Measurements from ENCODE around the gene EEIG2.
A peak's percentile ranks its signal among the peaks of the same experiment; 100 is the strongest.

EEIG2 gene

GRCh38 chr1:108575375-108575774 is 15.5 kb downstream of the EEIG2 start:
- TF ChIP-seq, protein P1, sequence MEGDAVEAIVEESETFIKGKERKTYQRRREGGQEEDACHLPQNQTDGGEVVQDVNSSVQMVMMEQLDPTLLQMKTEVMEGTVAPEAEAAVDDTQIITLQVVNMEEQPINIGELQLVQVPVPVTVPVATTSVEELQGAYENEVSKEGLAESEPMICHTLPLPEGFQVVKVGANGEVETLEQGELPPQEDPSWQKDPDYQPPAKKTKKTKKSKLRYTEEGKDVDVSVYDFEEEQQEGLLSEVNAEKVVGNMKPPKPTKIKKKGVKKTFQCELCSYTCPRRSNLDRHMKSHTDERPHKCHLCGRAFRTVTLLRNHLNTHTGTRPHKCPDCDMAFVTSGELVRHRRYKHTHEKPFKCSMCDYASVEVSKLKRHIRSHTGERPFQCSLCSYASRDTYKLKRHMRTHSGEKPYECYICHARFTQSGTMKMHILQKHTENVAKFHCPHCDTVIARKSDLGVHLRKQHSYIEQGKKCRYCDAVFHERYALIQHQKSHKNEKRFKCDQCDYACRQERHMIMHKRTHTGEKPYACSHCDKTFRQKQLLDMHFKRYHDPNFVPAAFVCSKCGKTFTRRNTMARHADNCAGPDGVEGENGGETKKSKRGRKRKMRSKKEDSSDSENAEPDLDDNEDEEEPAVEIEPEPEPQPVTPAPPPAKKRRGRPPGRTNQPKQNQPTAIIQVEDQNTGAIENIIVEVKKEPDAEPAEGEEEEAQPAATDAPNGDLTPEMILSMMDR (conservative IDR thresholded peaks at IDR 0.05; ENCODE audit: control insufficient read depth, insufficient read depth, low read depth, low read length), result no peak
- peak; percentile 64 for DNase-seq (ENCODE audit: low read depth)
- H3K4me3 ChIP-seq (ENCODE audit: control insufficient read depth, low read depth, low read length), result no peak overlapping the region

GRCh38 chr1:108583757-108584427 is 24.0 kb downstream of the EEIG2 start:
- TF ChIP-seq, protein P1 (conservative IDR thresholded peaks at IDR 0.05; ENCODE audit: control insufficient read depth, insufficient read depth, low read depth, low read length), result no peak
- H3K4me3 ChIP-seq (ENCODE audit: control insufficient read depth, low read depth, low read length), result no peak overlapping the region
- peak; percentile 69 for DNase-seq (ENCODE audit: low read depth)

DNA sequence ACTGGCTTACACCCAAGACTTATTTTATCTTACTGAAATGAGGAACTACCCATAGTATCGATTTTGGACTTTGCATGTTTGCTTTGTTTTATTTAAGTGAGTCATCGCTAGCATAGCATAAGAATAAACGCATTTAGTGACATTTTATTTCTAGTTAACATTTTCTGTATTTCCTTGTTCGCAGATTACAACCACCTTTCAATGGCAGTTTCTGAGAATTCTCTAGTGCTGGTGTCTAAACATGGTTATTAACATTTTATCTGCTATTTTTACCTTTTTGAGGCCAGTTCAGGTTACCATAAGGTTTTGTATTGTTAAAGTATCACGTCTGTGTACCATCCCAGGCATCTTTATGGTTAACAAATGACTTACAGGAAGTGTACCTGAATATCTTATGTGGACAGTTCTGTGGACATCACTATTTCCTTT is 24.5 kb downstream of the EEIG2 start:
- no peak for DNase-seq (ENCODE audit: low read depth)
- H3K4me3 ChIP-seq (ENCODE audit: control insufficient read depth, low read depth, low read length), result no peak overlapping the region
- TF ChIP-seq, protein P1 (conservative IDR thresholded peaks at IDR 0.05; ENCODE audit: control insufficient read depth, insufficient read depth, low read depth, low read length), result no peak

DNA sequence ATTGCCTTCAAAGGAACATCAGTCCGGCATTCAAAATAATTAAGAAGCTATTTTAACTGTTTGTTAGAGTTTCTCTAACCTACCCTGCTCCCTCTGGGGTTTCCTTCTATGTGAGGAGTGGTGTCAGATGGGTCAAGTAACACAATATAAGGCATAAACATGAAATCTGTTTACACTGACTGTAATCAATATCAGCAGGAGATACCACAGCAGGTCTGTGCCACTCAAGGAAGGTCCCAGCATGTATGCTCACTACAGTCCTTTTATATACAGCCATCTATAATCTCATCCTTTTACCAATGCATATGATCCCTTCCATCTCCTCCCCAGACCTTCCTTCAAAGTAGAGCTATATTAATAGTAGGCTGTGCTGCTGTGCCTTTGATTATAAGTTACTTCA is 25.4 kb downstream of the EEIG2 start:
- TF ChIP-seq, protein P1 (conservative IDR thresholded peaks at IDR 0.05; ENCODE audit: control insufficient read depth, insufficient read depth, low read depth, low read length), result no peak
- DNase-seq (ENCODE audit: low read depth), result no peak
- H3K4me3 ChIP-seq (ENCODE audit: control insufficient read depth, low read depth, low read length), result no peak overlapping the region

GRCh38 chr1:108590441-108590840 is 30.5 kb downstream of the EEIG2 start:
- no peak overlapping the region for H3K4me3 ChIP-seq (ENCODE audit: control insufficient read depth, low read depth, low read length)
- TF ChIP-seq, protein P1 (conservative IDR thresholded peaks at IDR 0.05; ENCODE audit: control insufficient read depth, insufficient read depth, low read depth, low read length), result no peak
- DNase-seq (ENCODE audit: low read depth), result peak; percentile 53

DNA sequence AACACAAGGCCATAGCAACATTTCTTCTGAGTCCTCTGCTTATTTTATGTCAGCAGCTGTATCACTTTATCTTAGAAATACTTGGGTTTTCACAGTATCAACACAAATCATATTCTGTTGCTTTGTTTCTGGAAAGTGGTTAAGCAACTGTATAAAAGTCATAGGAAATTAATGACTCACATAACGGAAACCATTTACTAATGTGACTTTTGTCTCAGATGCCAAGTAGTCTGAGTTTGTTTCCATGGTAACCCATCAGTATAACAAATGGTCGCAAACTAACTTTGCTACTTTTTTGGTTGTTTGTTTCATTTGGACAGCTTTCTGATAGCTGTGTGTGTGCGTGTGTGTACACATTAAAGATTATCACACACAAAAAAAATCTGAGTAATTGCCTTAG is 31.1 kb downstream of the EEIG2 start:
- DNase-seq (ENCODE audit: low read depth), result peak; percentile 95
- H3K4me3 ChIP-seq (ENCODE audit: control insufficient read depth, low read depth, low read length), result no peak overlapping the region
- TF ChIP-seq, protein P1 (conservative IDR thresholded peaks at IDR 0.05; ENCODE audit: control insufficient read depth, insufficient read depth, low read depth, low read length), result no peak
